ENCODE results near the gene B3GALT6. TPM values are rescaled to one million over a fixed set of nuclear protein-coding genes. Genes with fewer than 3 reads are reported as not detected.
A peak's percentile ranks its signal among the peaks of the same experiment; 100 is the strongest.

Gene B3GALT6
- total RNA-seq, 2 donors from 2014 or later: 11.3 to 16.0 TPM

GRCh38 chr1:1250786-1251284, 18.8 kb downstream of the B3GALT6 start:
- intact Hi-C loops (cut with DNase I): no loop called here
- DNase-seq (no peak), ATAC-seq (no peak)

GRCh38 chr1:1253314-1253713, 21.3 kb downstream of the B3GALT6 start:
- DNase-seq (no peak), ATAC-seq (no peak)
- intact Hi-C loops (cut with DNase I): loop anchor here in 1 of 2 donors (2.0 kb wide), 1 partner anchor 131 kb away; no protein-coding TSS in a partner anchor

GRCh38 chr1:1253972-1254666, 22.1 kb downstream of the B3GALT6 start:
- intact Hi-C loops (cut with DNase I): loop anchor here in 1 of 2 donors (2.0 kb wide), 1 partner anchor 131 kb away; no protein-coding TSS in a partner anchor
- ATAC-seq (no peak), DNase-seq (no peak)

- no peak for DNase-seq
- intact Hi-C loops (cut with DNase I): no loop called here
- no peak for ATAC-seq
Observed at GRCh38 chr1:1254667-1254998, 22.6 kb downstream of the B3GALT6 start.

GRCh38 chr1:1255078-1255477, 23.0 kb downstream of the B3GALT6 start:
- no peak for DNase-seq
- ATAC-seq: no peak
- intact Hi-C loops (cut with DNase I): no loop called here

- ATAC-seq (no peak), DNase-seq (no peak)
- intact Hi-C loops (cut with DNase I): no loop called here
Observed at GRCh38 chr1:1255611-1256010, 23.6 kb downstream of the B3GALT6 start.

GRCh38 chr1:1256956-1257871, 25.2 kb downstream of the B3GALT6 start:
- no peak for DNase-seq
- intact Hi-C loops (cut with DNase I): no loop called here
- ATAC-seq: no peak

GRCh38 chr1:1259119-1259488, 27.1 kb downstream of the B3GALT6 start:
- intact Hi-C loops (cut with DNase I): no loop called here
- no peak for DNase-seq
- ATAC-seq: no peak

GRCh38 chr1:1259540-1259939, 27.5 kb downstream of the B3GALT6 start:
- DNase-seq (no peak), ATAC-seq (no peak)
- intact Hi-C loops (cut with DNase I): no loop called here

GRCh38 chr1:1259951-1260600, 28.0 kb downstream of the B3GALT6 start:
- DNase-seq: no peak
- peak; percentile 65 to 79 for ATAC-seq
- intact Hi-C loops (cut with DNase I): no loop called here

- peak in 1 of 2 donors; percentile 41 for ATAC-seq
- intact Hi-C loops (cut with DNase I): no loop called here
- no peak for DNase-seq
Observed at GRCh38 chr1:1260843-1261560, 29.0 kb downstream of the B3GALT6 start.

GRCh38 chr1:1262071-1262470, 30.0 kb downstream of the B3GALT6 start:
- no peak for ATAC-seq
- intact Hi-C loops (cut with DNase I): no loop called here
- no peak for DNase-seq

- ATAC-seq (no peak), DNase-seq (no peak)
- intact Hi-C loops (cut with DNase I): no loop called here
Observed at GRCh38 chr1:1262758-1263157, 30.7 kb downstream of the B3GALT6 start.

GRCh38 chr1:1264026-1264425, 32.0 kb downstream of the B3GALT6 start:
- ATAC-seq (no peak), DNase-seq (no peak)
- intact Hi-C loops (cut with DNase I): no loop called here

- intact Hi-C loops (cut with DNase I): no loop called here
- ATAC-seq: no peak
- DNase-seq: no peak
Observed at GRCh38 chr1:1264868-1265272, 32.8 kb downstream of the B3GALT6 start.

GRCh38 chr1:1267488-1268283, 35.6 kb downstream of the B3GALT6 start:
- DNase-seq (no peak), ATAC-seq (no peak)
- intact Hi-C loops (cut with DNase I): no loop called here

GRCh38 chr1:1268284-1268682, 36.2 kb downstream of the B3GALT6 start:
- DNase-seq: no peak
- ATAC-seq: no peak
- intact Hi-C loops (cut with DNase I): no loop called here

GRCh38 chr1:1270813-1271212, 38.8 kb downstream of the B3GALT6 start:
- intact Hi-C loops (cut with DNase I): no loop called here
- DNase-seq: no peak

More at GRCh38 chr1:1270813-1271212, 38.8 kb downstream of the B3GALT6 start:
- ATAC-seq: no peak

All from left cardiac atrium (tissue), 4 donors.